ENCODE data around the gene HAL. TPM values are rescaled to one million over a fixed set of nuclear protein-coding genes. Genes with fewer than 3 reads are reported as not detected.

Gene HAL
- total and polyA plus RNA-seq, 10 of the 15 experiments (the other 5 are each of a cell fraction or from before 2014, with no cell fraction given): 0.04 to 0.45 (median 0.13) TPM; not detected in 1

DNA sequence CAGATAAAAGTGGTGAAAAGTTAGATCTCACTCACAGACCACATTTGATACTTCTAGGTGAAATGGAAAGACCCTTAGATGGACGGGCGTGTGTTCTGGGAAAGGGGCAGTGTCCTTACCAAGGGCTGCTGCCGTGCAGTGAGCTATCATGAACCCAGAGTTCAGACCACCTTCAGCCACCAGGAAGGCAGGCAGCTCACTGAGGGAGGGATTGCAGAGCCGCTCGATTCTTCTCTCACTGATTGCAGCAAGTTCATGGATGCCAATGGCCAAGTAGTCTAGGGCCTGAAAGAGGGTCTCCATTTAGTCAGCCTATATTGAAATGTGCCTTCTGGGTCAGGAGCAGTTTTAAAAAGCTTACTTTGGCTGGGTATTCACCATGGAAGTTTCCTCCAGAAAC, 15.7 kb downstream of the HAL start:
- RAD21 ChIA-PET (ENCODE audit: unreplicated experiment): no interaction called here
- POLR2A ChIA-PET: no interaction called here
- in situ Hi-C loops (cut with MboI): no loop called here
- H2AFZ ChIP-seq (ENCODE audit: control insufficient read depth, low read depth, low read length): no peak overlapping the region
- DNase-seq (ENCODE audit: low read depth, low spot score): no peak
- no TSS peak for BruUV-seq (replicated peaks)
- CTCF ChIA-PET: no interaction called here
- 42% methylated on average over 5 of the region's 5 CpGs for WGBS (ENCODE audit: insufficient coverage, insufficient replicate concordance, low lambda C conversion rate, missing lambda C conversion rate)
- intact Hi-C loops (cut with micrococcal nuclease; ENCODE audit: unreplicated experiment): no loop called here
- no peak for FAIRE-seq
- no peak overlapping the region for H3K27ac ChIP-seq (ENCODE audit: control insufficient read depth, insufficient read depth)
- no peaks in the 10 kb centered on the region for H3K79me2 ChIP-seq (ENCODE audit: control insufficient read depth, insufficient read depth, low read length)
- SMC1A ChIA-PET (ENCODE audit: uncharacterized antibody, unreplicated experiment): interaction anchor here (0.7 kb wide), 1 partner anchor 18 kb away, joined by 3 read pairs; no protein-coding TSS in a partner anchor
- no peaks in the 10 kb centered on the region for H4K20me1 ChIP-seq (ENCODE audit: control insufficient read depth, insufficient read depth)
- H3K4me1 ChIP-seq (ENCODE audit: control insufficient read depth, insufficient read depth, low read length): no peaks in the 10 kb centered on the region
- no peak overlapping the region for H3K9ac ChIP-seq (ENCODE audit: control insufficient read depth, insufficient read depth, low read length)
- no peaks in the 10 kb centered on the region for H3K9me3 ChIP-seq (replicated peaks; ENCODE audit: control insufficient read depth, insufficient read depth, low read length)
- no peaks in the 10 kb centered on the region; a peak in 1 of 4 replicates for H3K27me3 ChIP-seq (replicated peaks in 1 of 2; ENCODE audit: control insufficient read depth in 2 of 2, insufficient read depth in 2 of 2, low read length in 1 of 2)
- H3K4me3 ChIP-seq: no peak overlapping the region
- no peaks in the 10 kb centered on the region for H3K36me3 ChIP-seq (ENCODE audit: control insufficient read depth in 2 of 2, insufficient read depth in 2 of 2, low read length in 1 of 2)
- H3K4me2 ChIP-seq (ENCODE audit: control insufficient read depth, insufficient read depth): no peak overlapping the region
- ATAC-seq: no peak
- TF ChIP-seq NKRF (conservative IDR thresholded peaks at IDR 0.05) (no peak), BMI1 (IDR thresholded peaks at IDR 0.05; ENCODE audit: borderline replicate concordance) (no peak), PBX3 (IDR thresholded peaks at IDR 0.05; ENCODE audit: insufficient replicate concordance, low read depth, low read length) (no peak), RFX5 (IDR thresholded peaks at IDR 0.05; ENCODE audit: low read depth, low read length) (no peak), YBX1 (IDR thresholded peaks at IDR 0.05) (no peak), RAD21 (IDR thresholded peaks at IDR 0.05; ENCODE audit: insufficient read depth, low read depth, low read length) (no peak), RAD51 (IDR thresholded peaks at IDR 0.05) (no peak), HDAC2 (IDR thresholded peaks at IDR 0.05) (no peak), ZNF207 (IDR thresholded peaks at IDR 0.05; ENCODE audit: borderline replicate concordance) (no peak), BHLHE40 (IDR thresholded peaks at IDR 0.05; ENCODE audit: borderline replicate concordance in 1 of 2, low read depth in 2 of 2, low read length in 1 of 2) (no peak), MYB (IDR thresholded peaks at IDR 0.05; ENCODE audit: borderline replicate concordance, low read depth, low read length) (no peak), NR2C1 (IDR thresholded peaks at IDR 0.05) (no peak), ZNF217 (IDR thresholded peaks at IDR 0.05) (no peak), MEF2A (IDR thresholded peaks at IDR 0.05; ENCODE audit: insufficient read depth, low read depth, low read length) (no peak), JUND (IDR thresholded peaks at IDR 0.05; ENCODE audit: low read depth, low read length) (no peak)
- TF ChIP-seq, protein P1, sequence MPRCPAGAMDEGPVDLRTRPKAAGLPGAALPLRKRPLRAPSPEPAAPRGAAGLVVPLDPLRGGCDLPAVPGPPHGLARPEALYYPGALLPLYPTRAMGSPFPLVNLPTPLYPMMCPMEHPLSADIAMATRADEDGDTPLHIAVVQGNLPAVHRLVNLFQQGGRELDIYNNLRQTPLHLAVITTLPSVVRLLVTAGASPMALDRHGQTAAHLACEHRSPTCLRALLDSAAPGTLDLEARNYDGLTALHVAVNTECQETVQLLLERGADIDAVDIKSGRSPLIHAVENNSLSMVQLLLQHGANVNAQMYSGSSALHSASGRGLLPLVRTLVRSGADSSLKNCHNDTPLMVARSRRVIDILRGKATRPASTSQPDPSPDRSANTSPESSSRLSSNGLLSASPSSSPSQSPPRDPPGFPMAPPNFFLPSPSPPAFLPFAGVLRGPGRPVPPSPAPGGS (IDR thresholded peaks at IDR 0.05; ENCODE audit: borderline replicate concordance, insufficient read depth, low read depth, low read length, poor library complexity, severe bottlenecking): no peak
- TF ChIP-seq, protein P2, sequence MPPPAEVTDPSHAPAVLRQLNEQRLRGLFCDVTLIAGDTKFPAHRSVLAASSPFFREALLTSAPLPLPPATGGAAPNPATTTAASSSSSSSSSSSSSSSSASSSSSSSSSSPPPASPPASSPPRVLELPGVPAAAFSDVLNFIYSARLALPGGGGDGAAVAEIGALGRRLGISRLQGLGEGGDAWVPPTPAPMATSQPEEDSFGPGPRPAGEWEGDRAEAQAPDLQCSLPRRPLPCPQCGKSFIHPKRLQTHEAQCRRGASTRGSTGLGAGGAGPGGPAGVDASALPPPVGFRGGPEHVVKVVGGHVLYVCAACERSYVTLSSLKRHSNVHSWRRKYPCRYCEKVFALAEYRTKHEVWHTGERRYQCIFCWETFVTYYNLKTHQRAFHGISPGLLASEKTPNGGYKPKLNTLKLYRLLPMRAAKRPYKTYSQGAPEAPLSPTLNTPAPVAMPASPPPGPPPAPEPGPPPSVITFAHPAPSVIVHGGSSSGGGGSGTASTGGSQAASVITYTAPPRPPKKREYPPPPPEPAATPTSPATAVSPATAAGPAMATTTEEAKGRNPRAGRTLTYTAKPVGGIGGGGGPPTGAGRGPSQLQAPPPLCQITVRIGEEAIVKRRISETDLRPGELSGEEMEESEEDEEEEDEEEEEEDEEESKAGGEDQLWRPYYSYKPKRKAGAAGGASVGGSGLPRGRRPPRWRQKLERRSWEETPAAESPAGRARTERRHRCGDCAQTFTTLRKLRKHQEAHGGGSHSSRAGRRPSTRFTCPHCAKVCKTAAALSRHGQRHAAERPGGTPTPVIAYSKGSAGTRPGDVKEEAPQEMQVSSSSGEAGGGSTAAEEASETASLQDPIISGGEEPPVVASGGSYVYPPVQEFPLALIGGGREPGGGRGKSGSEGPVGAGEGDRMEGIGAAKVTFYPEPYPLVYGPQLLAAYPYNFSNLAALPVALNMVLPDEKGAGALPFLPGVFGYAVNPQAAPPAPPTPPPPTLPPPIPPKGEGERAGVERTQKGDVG (CRISPR knock-in tag; IDR thresholded peaks at IDR 0.05): no peak

Data from GM12878 (cell line).